HG03521 (cell line): ENCODE results near the gene INCENP.
A peak's percentile ranks its signal among the peaks of the same experiment; 100 is the strongest.

ENCODE experiments used
- ATAC-seq: cut with Tn5 transposase; IDR thresholded peaks from one replicate; pipeline ENCODE4 v1.9.1; 2021; ENCODE audit warnings: mild to moderate bottlenecking, moderate library complexity; ENCODE audit not compliant: unreplicated experiment

The INCENP gene

DNA sequence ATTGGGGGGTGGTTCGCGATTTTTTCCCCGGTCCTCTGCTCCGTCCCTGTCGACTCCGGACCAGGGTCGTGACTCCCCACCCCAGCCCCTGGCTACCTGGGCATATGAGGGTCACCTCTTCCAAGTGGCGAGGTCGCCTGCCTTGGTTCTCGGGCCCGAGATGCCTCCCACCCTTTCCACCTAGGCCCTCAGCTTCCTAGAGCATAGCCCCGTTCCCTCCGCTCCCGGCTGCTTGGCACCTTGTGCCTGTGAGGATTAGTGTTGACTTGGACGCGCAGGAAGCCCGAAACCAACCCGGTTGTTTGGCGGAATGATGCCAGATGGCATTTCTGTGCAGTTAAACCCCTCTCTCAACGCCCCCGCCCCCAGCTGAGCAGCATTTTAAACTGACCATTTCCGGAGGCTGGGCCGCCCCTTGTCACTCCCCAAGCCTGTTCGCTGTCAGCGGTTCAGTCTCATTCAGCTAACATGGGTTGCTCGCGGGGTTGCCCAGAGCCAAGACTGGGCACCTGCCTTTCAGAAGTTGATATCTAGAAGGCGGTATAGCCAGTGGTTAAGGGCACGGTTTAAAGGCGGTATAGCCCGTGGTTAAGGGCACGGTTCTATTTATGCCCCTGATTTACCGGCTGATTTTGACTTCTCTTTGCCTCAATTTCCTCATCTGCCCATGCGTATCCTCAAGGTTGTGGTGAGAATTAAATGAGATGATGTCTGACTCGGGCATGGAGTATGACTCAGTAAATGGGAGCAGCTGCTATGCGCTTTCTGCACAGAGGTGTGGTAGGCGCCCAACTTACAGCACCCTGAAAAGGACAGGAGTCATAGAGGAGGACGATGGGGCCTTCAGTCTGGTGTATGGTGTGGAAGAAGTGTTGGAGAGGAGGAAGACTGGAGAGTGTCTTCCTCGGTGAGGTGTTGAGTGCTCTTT, 639 bp downstream of the INCENP start:
- ATAC-seq = peak; percentile 13

DNA sequence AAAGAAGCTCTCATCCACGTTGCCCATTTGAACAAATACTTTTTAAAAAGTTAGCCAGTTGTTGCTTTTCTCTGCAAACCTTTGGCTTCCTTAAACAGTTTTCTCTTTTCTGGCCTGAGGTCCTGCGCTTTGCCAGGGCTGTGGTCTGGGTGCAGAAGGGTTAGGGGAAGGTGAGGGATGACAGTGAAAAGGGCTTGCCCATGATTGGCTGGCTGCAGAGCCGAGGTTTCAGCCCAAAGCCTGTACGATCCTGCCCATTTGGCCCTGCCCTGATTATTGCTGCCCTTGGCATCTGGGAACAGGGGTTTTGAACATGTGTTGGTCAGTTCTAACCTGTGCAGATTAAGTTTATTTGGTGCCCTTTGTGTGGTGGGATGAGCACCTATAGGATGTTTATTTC, 1.5 kb downstream of the INCENP start:
- no peak for ATAC-seq

DNA sequence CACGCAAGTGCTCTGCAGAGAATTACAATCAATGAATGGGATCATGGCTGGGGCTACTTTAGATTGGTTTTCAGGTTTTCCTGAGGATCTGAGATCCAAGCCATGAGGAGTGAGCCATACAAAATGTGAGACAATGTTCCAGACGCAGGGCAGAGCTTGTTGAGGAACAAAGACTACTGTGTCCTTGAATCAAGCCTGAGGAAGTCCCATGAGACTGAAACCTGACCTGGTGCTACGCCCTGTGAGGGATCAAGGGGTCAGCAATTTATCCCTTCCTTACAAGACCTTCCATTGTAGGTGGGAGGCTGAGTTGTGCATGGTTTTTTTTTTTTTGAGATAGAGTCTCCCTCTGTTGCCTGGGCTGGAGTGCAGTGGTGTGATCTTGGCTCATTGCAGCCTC, 2.1 kb downstream of the INCENP start:
- ATAC-seq = no peak

DNA sequence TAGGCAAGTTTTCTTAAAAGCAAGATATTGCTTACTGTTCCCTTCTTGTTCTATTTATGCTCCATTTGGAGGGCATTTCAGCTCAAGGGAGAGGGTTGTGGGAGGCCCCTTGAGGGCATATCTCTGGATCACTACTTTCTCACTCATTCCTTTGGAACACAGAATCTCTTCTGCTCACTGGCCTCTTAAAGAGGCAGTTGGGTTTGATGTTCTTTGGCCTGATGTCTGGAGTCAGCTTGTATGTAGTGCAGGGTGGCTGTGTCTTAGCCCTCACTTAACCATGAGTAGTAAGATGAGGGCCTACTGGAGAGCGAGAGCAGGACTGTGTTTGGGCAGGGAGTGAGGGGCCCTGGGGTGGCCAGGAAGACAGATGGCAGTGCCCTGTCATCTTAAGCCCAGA, 3.6 kb downstream of the INCENP start:
- ATAC-seq = no peak

DNA sequence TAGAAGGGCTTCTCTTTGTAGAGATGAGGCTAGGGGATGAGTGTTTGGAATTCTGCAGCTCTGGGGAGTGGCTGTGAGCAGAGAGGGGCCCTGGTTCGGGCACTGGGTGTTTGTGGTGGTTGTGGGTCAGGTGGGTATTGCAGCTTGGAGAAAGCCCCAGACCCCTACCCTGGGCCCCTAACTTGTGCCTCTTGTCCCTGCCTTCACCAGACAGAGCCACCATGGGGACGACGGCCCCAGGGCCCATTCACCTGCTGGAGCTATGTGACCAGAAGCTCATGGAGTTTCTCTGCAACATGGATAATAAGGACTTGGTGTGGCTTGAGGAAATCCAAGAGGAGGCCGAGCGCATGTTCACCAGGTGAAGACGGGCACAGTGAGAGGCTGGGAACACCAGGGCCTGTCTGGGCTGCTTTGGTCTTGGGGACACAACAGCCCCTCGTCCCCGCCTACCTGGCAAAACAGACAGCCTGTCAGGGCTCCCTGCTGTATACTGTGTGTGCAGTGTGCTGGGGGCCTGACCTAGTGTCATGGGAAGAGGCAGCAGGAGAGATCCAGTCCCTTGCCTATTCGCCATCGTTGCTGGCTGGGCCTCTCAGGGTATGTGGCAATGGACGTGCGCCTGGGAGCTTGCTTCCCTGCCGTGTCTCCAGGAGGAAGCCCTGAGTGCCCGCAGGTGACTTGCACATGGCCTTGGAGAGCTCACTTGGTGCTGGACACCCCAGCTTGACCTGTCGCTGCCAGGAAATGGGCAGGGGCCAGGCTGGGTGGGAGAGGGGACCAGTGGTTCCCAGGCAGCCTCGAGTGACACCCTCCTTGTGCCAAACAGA, 4.3 kb downstream of the INCENP start:
- no peak for ATAC-seq

DNA sequence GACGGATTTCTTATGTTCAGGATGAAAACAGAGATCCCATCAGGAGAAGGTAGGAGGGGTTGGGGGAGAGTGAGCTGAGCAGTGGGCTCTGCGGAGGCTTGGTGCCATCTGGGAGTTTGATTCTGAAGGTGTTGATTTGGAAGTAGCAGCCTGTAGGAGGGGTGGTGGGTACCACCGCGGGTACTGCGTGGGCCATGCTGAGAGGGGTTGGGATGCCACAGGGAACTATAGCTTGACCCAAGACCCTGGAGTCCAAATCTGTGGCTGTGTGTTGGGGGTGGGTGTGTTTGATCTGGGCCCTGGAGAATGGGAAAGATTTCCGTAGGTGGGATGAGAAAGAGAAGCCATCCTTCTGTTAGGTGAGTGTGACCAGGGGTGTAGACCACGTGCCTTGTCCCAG, 5.0 kb downstream of the INCENP start:
- ATAC-seq = no peak

DNA sequence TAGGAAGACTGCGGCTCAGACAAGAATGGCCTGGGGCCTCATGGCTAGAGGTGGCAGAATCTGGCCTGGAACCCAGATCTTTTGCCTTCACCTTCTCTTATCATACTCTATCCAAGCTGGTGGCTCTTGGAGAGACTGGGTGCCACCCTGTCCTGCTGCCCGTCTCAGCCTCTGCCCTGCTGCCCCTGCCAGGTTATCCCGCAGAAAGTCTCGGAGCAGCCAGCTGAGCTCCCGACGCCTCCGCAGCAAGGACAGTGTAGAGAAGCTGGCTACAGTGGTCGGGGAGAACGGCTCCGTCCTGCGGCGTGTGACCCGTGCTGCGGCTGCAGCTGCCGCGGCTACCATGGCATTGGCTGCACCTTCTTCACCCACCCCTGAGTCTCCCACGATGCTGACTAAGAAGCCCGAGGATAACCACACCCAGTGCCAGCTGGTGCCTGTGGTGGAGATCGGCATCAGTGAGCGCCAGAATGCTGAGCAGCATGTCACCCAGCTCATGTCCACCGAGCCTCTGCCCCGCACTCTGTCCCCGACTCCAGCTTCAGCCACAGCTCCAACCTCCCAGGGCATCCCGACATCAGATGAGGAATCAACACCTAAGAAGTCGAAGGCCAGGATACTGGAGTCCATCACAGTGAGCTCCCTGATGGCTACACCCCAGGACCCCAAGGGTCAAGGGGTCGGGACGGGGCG, 5.9 kb downstream of the INCENP start:
- ATAC-seq = no peak

DNA sequence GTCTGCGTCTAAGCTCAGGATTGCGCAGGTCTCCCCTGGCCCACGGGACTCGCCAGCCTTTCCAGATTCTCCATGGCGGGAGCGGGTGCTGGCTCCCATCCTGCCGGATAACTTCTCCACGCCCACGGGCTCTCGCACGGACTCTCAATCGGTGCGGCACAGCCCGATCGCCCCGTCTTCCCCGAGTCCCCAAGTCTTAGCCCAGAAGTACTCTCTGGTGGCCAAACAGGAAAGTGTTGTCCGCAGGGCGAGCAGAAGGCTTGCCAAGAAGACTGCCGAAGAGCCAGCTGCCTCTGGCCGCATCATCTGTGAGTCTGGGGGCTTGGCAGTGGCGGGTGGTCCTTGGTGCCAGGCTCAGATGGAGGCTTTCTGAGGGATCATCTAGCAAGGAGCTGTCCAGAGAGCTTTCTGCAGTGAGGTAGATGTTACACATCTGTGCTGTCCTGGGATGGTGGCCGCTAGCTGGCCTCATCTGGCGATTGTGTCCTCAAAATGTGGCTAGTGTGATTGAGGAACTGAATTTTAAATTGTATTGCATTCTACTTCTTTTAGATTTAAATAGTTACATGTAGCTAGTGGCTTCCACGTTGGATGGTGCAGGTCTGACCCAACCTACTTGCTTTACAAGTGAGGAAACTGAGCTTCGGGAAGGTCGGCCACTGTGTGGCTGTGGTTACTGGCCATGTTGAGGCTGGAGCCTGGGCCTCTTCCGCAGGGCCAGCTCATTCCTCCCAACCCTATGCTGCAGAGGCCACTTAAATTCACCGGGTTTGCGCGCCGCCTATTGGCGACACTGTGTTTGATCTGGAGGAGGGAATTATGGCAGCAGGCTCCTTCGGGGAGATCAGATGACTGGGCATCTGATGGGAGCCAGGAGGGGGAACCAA, 6.7 kb downstream of the INCENP start:
- ATAC-seq = no peak

DNA sequence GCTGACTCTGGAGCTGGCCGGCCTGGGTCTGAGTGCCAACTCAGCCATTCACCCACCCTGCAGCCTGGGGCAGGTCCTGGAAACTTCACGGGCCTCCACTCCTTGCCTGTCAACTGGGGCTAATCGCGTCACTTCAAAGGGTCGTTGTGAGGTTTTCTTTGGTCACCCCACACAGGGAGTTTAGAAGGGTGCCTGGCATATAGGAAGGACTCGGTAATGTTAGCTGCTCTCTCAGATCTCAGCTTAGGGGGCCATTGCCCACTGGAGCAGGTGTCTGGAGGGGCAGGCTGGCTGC, 7.3 kb downstream of the INCENP start:
- ATAC-seq = no peak

DNA sequence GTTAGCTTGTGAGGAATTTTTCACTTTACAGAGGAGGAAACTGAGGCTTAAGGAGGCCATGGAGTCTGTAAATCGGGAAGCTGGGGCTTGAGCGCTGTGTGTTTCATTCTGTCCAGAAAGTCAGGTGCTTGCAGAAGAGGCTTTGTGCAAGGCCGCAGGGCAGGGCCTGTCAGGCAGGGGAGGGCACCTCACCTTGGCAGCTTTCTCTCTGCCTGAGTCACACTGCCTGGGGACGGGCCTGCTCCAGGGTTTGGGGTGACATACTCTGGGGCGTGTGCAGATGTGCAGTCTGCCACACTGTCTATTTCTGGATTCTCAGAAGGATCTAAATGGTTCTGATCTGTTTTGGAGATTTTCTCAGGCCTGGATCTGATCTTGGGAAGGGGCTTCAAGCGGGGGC, 8.4 kb downstream of the INCENP start:
- ATAC-seq = no peak

DNA sequence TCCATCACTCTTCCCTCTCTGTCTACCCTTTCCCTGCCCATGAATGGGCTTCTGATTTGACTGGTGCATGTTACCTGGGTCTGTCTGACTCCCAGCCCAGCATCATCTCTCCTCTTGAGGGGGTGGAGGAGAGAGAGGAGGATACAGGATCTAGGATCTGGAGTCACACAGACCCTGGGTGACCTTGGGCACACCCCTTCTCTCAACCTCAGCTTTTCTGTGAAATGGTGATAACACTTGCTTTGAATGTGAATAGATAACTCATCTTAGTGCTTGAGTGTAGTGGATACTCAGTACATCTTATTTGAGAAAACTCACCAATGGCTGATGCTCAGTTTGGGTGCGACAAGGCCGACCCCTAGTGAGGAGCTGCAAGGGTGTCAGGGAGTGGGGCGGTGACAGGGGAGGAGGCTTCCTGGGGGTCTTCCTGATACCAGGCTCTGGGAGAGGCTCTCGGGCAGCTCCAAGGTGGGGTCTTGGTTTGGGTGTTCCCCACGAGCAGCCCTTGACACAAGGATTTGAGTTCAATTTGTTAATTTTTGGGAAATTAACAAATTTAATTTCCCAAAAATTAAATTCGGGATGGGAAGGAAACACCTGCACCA, 9.0 kb downstream of the INCENP start:
- no peak for ATAC-seq

DNA sequence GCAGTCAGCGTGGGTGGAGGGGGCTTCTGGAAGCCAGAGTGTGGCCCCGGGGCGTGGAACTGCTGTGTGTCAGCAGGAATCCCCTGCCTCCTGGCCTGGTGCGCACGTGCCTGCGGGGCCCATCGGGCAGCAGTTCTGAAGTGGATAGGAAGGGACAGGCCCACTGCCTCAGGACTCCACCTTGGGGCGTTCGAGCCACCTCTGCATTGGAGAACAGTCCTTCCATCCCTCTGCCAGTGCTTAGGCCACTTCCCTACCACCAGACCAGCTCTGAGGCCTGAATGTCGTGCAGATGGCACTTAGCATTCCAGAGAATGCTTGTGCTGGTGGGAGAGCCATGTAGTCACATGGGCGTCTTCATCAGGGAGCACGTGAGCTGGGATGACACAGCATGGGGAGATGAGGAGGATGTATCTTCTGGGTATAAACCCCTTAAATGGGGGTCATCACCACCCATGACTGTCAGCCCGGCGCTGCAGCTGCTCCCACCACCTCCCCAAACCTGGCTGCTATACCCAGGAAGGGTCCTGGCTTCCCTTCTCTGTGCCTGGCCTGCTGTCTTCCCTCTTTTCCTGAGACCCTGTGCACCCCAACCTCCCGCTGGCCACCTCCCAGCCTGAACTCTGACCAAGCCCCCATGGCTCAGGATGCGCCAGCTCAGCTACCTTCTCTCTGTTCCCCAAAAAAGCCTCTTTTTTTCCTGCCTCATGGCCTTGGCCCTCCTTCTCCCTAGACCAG, 9.7 kb downstream of the INCENP start:
- ATAC-seq = no peak

DNA sequence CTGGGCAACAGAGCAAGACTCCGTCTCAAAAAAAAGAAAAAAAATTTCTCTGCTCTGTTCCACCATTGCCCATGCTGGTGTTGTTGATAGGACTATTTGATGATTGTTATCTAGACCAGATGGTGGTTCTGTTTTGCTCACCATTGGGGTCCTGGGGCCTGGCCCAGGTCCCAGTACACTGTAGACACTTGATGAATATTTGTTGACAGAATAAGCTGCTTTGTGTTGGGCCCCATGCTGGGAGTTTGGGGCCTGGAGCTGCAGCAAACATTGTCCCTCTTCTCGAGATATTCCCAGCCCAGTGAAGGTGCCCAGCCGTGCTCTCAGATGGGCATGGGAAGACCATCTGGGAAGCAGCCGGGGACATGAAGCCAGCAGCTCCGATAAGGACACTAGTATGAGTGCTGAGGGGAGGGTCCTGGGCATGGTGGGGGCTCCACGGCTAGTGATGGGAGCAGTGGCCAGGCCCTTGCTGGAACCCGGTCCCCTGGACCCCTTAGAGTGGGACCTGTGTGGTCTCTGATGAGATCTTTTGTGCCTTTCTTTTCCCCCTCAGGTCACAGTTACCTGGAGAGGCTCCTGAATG, 13.6 kb downstream of the INCENP start:
- no peak for ATAC-seq

DNA sequence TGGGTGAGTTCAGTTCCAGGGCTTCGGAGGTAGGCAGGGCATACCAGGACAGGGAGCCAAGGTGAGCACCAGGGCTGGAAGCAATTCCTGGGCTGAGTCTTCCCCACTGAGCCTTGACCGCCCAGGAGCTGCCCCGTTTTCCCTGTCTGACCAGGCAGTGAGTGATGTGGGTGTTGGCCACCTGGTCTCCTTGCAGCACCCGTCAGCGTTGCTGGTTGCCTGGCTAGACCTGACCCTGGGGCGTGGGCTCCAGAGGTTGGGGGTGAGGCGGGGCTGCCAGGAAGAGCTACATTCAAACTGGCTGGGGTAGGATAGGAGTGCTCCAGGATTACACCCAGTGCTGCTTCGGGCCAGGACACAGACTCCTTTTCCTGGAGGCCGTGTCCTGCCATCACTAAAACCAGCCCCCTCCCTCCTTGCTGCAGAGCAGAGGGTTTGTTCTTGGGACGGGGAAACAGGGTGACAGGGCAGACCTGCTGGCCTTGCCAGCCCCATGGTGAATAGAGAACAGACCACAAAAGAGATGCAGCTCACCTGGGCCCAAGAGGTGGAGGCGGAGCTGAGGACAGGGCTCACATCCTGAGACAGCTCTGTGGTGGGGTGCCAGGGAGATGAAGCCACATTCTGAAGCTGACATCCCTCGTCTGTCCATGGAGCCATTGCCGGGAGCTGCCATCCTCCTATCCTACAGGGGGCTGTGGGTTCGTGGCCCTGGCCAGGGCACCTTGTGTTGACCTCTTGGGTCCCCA, 14.2 kb downstream of the INCENP start:
- ATAC-seq = no peak

DNA sequence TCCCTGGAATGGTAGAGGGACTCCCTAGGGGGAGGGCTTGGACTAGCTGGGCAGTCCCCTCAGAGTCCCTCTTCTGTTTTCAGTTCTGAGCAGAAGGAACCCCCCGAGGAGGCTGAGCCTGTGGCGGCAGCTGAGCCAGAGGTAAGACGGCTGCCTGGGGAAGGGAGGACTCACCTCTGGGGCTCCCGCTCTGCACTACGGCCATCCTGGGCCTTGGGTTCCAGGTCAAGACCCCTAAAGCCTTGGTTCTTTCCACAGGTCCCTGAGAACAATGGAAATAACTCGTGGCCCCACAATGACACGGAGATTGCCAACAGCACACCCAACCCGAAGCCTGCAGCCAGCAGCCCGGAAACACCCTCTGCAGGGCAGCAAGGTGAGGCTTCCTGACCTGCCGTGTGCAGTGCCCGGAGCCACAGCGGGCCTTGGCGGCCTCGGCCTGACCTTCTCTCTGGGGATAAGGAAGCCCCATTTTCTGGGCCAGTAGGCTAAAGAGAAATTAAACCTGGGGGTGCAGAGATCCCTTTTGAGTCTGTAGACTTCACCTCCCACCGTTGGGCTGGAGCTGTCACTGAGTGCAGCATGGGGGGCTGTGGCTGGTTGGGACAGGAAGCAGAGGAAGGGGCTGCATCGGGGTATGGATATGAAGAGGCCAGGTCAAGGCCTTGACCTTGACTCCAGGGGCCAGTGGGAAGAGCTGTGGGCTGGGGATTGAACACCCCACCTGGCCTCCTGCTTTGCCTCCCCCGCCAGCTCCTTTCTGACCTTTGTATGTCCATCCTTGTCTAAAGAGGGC, 15.0 kb downstream of the INCENP start:
- no peak for ATAC-seq

DNA sequence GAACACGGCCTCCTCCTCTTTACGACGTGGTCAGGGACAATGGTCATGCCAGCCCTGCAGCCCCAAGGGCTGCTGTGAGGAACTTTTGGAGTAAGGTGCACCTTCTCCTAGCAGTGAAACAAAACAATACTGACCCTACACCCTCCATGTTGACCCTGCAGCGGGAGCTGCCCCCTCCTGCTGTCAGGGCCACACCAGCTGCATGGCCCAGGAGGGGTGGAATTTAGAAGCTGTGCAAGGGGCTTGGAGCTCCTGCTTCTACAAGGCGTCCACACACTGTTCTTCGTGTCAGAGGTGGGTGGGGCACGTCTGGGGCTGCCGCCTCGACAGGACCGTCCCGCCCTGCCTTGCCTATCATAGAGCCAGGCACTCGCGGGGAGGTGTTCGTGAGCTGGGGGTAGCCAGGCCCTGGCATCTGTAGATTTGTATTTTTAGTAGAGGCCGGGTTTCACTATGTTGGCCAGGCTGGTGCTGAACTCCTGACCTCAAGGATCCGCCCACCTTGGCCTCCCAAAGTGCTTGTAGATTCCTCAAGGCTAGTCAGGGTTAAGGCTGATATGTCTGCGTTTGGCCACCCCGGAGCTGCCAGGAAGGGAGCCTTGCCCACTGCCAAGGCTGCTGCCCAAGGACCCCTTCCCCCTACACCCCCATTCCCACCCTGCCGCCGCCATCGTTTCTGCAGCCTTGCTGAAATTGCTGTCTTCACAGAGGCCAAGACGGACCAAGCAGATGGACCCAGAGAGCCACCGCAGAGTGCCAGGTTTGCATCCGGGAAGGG, 15.9 kb downstream of the INCENP start:
- no peak for ATAC-seq
